Testis (tissue), 3 donors: ENCODE results near the gene CRISPLD2. TPM values are rescaled to one million over a fixed set of nuclear protein-coding genes. Genes with fewer than 3 reads are reported as not detected.
A peak's percentile ranks its signal among the peaks of the same experiment; 100 is the strongest.
"Not testable (repeated sequence)": the region's sequence is repeated elsewhere in the genome, so short reads cannot be mapped to it uniquely, and the experiment has no call there.

Experiments
- DNase-seq: peaks from one replicate; pipeline ENCODE4 v3.0.0-alpha.2; 2019
- H3K27ac ChIP-seq, 2 donors: fragments of 200-600 bp; sonication (generic); one replicate each; pipeline ENCODE4 v1.5.1; 2019
- H3K27me3 ChIP-seq: fragments of 200-600 bp; sonication (generic); one replicate; pipeline ENCODE4 v1.5.1; 2019
- H3K36me3 ChIP-seq: fragments of 200-600 bp; sonication (generic); one replicate; pipeline ENCODE4 v1.5.1; 2017; ENCODE audit warnings: low read depth; ENCODE audit errors: missing control alignments
- H3K4me1 ChIP-seq: fragments of 200-600 bp; sonication (generic); one replicate; pipeline ENCODE4 v1.5.1; 2019
- H3K4me3 ChIP-seq, 2 donors: fragments of 200-600 bp; sonication (generic); one replicate each; pipeline ENCODE4 v1.5.1; 2017 to 2019
- H3K9me3 ChIP-seq: fragments of 200-600 bp; sonication (generic); one replicate; pipeline ENCODE4 v1.5.1; 2017
- POLR2A ChIP-seq: fragments of 450-650 bp; IDR thresholded peaks from one replicate; pipeline ENCODE4 v1.6.1; 2017; ENCODE audit warnings: antibody characterized with exemption, mild to moderate bottlenecking, moderate library complexity
- WGBS, 2 donors: methylation state at CpG; one replicate each; pipeline ENCODE4 v1.1.5; 2018; 5-methylcytosine and 5-hydroxymethylcytosine counted together
- intact Hi-C: fragments of 100-400 bp; cut with DNase I; formaldehyde crosslinking; loops from one replicate; pipeline ENCODE4 v1.15.1; 2023; ENCODE audit warnings: low total_unique reads
- polyA plus RNA-seq: library from polyadenylated mRNA; stranded (reverse); fragments of 350-450 nt; fragmentation: Illumina TruSeq; extraction: RNeasy Lipid Tissue Mini Kit (QIAGEN cat#74804); gene quantifications from one replicate; pipeline ENCODE4 v1.2.3, GENCODE V29; 2014; ENCODE audit warnings: low read depth, low replicate concordance; ENCODE audit not compliant: insufficient read depth
- total RNA-seq, 2 donors: library from RNA; depleted of rRNA; stranded (reverse); fragments of >200 nt; gene quantifications; one replicate each; pipeline ENCODE4 v1.2.3, GENCODE V29; 2016
- TF ChIP-seq, protein P1 (sequence below), 3 experiments: fragments of 450-650 bp in 2 of 3; fragments of 200-600 bp in 1 of 3; sonication (generic) in 1 of 3; IDR thresholded peaks; one replicate each; pipeline ENCODE4 v1.5.1; 2016 to 2019; ENCODE audit warnings: antibody characterized with exemption in 3 of 3, mild to moderate bottlenecking in 2 of 3, moderate library complexity in 1 of 3

The CRISPLD2 gene
- total and polyA plus RNA-seq, 3 donors from 2014 or later: 47.7 to 59.6 (median 48.8) TPM

DNA sequence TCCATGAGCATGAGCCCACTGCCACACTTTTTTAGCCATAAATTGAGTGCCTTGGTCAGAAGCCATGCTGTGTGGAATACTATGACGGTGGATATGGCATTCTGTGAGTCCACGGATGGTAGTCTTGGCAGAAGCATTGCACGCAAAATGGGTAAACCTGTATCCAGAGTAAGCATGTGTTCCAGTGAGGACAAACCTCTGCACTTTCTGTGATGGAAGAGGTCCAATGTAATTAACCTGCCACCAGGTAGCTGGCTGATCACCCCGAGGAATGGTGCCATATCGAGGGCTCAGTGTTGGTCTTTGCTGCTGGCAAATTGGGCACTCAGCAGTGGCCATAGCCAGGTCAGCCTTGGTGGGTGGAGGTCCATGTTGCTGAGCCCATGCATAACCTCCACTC lies 37.0 kb downstream of the CRISPLD2 start:
- H3K4me3 ChIP-seq, H3K4me1 ChIP-seq, H3K9me3 ChIP-seq, H3K27ac ChIP-seq, DNase-seq, intact Hi-C loops, H3K27me3 ChIP-seq, H3K36me3 ChIP-seq: not testable (repeated sequence)
- WGBS, 2 donors: 90 to 98% methylated on average over 5 of the region's 5 CpGs

DNA sequence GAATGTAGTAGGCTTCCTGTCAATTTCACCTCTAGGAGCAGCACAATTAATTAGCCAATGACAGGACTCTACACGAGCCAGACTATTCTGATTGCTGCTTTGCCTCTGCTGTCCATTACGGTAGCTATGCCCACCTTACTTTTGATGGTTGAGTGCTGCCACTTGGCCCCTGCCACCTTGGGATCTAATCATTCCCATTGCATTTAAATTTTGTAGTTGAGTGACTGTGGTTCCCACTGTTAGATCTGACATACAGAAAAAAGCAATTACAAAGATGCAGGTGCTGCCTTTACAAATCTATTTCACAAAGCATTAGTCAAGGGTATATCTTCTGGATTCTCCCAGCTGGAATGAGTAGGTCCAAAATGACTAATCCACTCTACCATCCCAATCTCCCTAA lies 39.9 kb downstream of the CRISPLD2 start:
- peaks cover 18% of the 10 kb centered on the region for H3K4me1 ChIP-seq
- no peak overlapping the region for H3K27ac ChIP-seq
- intact Hi-C loops: no loop called here
- TF ChIP-seq, protein P1, sequence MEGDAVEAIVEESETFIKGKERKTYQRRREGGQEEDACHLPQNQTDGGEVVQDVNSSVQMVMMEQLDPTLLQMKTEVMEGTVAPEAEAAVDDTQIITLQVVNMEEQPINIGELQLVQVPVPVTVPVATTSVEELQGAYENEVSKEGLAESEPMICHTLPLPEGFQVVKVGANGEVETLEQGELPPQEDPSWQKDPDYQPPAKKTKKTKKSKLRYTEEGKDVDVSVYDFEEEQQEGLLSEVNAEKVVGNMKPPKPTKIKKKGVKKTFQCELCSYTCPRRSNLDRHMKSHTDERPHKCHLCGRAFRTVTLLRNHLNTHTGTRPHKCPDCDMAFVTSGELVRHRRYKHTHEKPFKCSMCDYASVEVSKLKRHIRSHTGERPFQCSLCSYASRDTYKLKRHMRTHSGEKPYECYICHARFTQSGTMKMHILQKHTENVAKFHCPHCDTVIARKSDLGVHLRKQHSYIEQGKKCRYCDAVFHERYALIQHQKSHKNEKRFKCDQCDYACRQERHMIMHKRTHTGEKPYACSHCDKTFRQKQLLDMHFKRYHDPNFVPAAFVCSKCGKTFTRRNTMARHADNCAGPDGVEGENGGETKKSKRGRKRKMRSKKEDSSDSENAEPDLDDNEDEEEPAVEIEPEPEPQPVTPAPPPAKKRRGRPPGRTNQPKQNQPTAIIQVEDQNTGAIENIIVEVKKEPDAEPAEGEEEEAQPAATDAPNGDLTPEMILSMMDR (IDR thresholded peaks at IDR 0.05): no peak
- TF ChIP-seq POLR2A: no peak
- H3K9me3 ChIP-seq: no peaks in the 10 kb centered on the region
- no peaks in the 10 kb centered on the region for H3K27me3 ChIP-seq
- 95 to 96% methylated on average over 2 of the region's 2 CpGs for WGBS, 2 donors
- H3K4me3 ChIP-seq: no peak overlapping the region
- no peak for DNase-seq
- no peaks in the 10 kb centered on the region for H3K36me3 ChIP-seq

DNA sequence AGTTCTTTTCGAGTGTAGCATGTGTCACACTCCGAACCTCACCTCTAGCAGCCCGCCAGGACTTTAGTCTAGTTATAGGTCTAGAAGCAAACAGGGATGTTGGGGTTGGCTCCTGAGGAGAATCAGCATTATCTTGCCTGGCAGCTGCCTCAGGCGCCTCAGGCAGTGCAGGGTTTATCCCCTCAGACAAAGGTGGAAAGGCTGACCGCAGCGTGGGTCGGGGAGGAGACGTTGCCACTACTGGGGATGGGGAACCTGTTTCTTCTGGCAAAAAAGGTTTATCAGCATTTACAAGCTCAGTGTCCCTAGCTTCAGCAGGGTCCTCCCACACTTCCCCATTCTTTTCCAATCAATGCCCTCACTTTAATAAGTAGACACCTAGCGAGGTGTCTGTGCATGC lies 40.6 kb downstream of the CRISPLD2 start:
- TF ChIP-seq, protein P1 (IDR thresholded peaks at IDR 0.05): no peak
- no peak for TF ChIP-seq POLR2A
- DNase-seq: no peak
- Histone ChIP-seq H3K27me3 (no peaks in the 10 kb centered on the region), H3K4me3 (no peak overlapping the region), H3K4me1 (peaks cover 18% of the 10 kb centered on the region), H3K9me3 (no peaks in the 10 kb centered on the region), H3K27ac (no peak overlapping the region), H3K36me3 (no peaks in the 10 kb centered on the region)
- 91 to 96% methylated on average over 9 of the region's 9 CpGs for WGBS, 2 donors
- intact Hi-C loops: no loop called here

DNA sequence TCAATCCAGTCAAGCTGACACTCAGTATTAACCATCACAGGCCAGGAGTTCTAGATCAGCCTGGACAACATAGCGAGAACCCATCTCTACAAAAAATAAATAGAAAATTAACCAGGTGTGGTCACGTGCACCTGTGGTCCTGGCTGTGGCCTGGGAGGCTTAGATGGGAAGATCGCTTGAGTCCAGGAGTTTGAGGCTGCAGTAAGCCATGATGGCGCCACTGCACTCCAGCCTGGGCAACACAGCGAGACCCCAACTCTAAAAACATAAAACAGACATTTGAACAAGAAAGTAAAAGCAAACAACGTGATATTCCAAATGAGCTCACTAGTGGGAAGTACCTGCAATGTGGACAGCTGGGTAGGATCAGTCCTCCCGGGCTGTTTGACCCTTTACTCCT lies 41.9 kb downstream of the CRISPLD2 start:
- no peak for DNase-seq
- WGBS, 2 donors: 88 to 92% methylated on average over 7 of the region's 7 CpGs
- no peak overlapping the region for H3K27ac ChIP-seq
- no peaks in the 10 kb centered on the region for H3K36me3 ChIP-seq
- H3K27me3 ChIP-seq: no peaks in the 10 kb centered on the region
- TF ChIP-seq, protein P1 (IDR thresholded peaks at IDR 0.05): no peak
- no peak for TF ChIP-seq POLR2A
- intact Hi-C loops: no loop called here
- peaks cover 18% of the 10 kb centered on the region for H3K4me1 ChIP-seq
- no peak overlapping the region for H3K4me3 ChIP-seq
- no peaks in the 10 kb centered on the region for H3K9me3 ChIP-seq

DNA sequence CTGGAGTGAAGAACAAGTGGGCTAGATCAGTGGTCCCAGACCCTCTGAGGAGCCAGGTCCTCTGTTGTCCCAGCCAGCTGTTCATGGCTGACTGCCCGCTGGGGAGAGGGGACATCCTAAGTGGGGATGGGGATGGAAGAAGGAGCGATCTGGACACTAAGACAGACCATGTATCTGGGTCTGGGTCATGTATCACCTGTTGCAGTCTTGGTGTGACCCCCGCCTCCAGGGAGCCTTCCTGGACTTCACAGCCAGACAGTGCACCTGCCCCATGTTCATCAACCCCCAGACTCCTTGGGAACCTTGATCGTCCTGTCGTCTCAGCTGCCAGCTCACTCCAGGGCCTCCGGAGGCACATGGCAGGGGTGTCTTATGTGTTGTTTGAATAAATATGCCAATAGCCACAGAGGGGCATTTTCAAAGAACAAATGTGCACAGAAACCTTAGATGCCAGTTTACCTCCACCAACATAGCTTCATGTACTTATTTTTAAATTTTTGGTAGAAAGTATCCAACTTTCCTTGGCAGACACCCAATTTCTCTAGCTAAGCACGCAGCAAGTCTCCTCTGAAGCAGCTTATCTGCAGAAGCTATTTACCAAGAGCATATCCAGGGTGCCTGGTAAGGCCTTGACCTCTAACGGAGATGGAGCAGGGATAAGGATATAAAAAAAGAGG lies 43.2 kb downstream of the CRISPLD2 start:
- no peaks in the 10 kb centered on the region for H3K36me3 ChIP-seq
- WGBS, 2 donors: 54 to 61% methylated on average over 8 of the region's 8 CpGs

More for the DNA sequence above, 43.2 kb downstream of the CRISPLD2 start:
- H3K27ac ChIP-seq: peak overlapping the region; percentile 44 to 62
- H3K9me3 ChIP-seq: no peaks in the 10 kb centered on the region
- TF ChIP-seq POLR2A: no peak
- TF ChIP-seq, protein P1 (IDR thresholded peaks at IDR 0.05): no peak
- peak; percentile 36 for DNase-seq
- intact Hi-C loops: no loop called here
- peaks cover 19% of the 10 kb centered on the region for H3K4me1 ChIP-seq
- no peaks in the 10 kb centered on the region for H3K27me3 ChIP-seq
- no peak overlapping the region for H3K4me3 ChIP-seq
